HepG2 (cell line): ENCODE results near the gene TBC1D32. TPM values are rescaled to one million over a fixed set of nuclear protein-coding genes. Genes with fewer than 3 reads are reported as not detected.

Experiments
- ATAC-seq: fragments of 200-7000 bp; cut with Tn5 transposase; 3 replicates; pipeline ENCODE4 v1.9.1; 2020; ENCODE audit warnings: mild to moderate bottlenecking, moderate library complexity
- BruUV-seq: library from RNA; stranded (reverse); fragments of 400-500 nt; replicated peaks from 2 replicates; lab custom pipeline; 2021; lab: Mats Ljungman, UMichigan
- CTCF ChIA-PET: fragments of 300-600 bp; formaldehyde crosslinking; extraction: SDS; loops from one replicate; lab custom pipeline; 2021; ENCODE audit warnings: low total read pairs, inconsistent platforms, low intra/inter-chr PET ratio; lab: Yijun Ruan, JAX
- POLR2A ChIA-PET: fragments of 350-600 bp; sonication (Branson Sonifier 250); formaldehyde crosslinking; loops from one replicate; lab custom pipeline; 2020; ENCODE audit warnings: antibody characterized with exemption, inconsistent platforms; lab: Yijun Ruan, JAX
- DNase-seq: peaks from one replicate; pipeline ENCODE4 v3.0.0-alpha.2; 2015; ENCODE audit warnings: low spot score
- FAIRE-seq: peaks from 3 replicates; lab custom pipeline; 2011; peaks lifted over from hg19 to GRCh38; lab: Jason Lieb, UNC
- H2AFZ ChIP-seq: one replicate; pipeline ENCODE4 v1.6.1; 2011; ENCODE audit warnings: low read length, inconsistent platforms
- H3K27ac ChIP-seq: fragments of 300-600 bp; 3 replicates; pipeline ENCODE4 v1.8.0; 2011; ENCODE audit warnings: mixed run types, mild to moderate bottlenecking, mixed read lengths, low read length, inconsistent platforms; ENCODE audit not compliant: insufficient read depth; ENCODE audit errors: extremely low read length
- H3K27me3 ChIP-seq, 2 experiments: fragments of 200-600 bp in 1 of 2; 2 replicates in 1 of 2; 3 replicates in 1 of 2; pipeline versions ENCODE4 v1.6.0 to v1.8.0; 2011; ENCODE audit warnings: low read length in 2 of 2, mild to moderate bottlenecking in 2 of 2, moderate library complexity in 2 of 2, inconsistent platforms in 1 of 2; ENCODE audit not compliant: insufficient read depth in 2 of 2, control insufficient read depth in 1 of 2
- H3K36me3 ChIP-seq, 2 experiments: fragments of 200-600 bp in 1 of 2; replicated peaks in 1 of 2; 2 replicates in 1 of 2; 3 replicates in 1 of 2; pipeline versions ENCODE4 v1.5.1 to v1.8.0; 2011; ENCODE audit warnings: low read length in 2 of 2, inconsistent platforms in 1 of 2; ENCODE audit not compliant: insufficient read depth in 2 of 2, control insufficient read depth in 1 of 2
- H3K4me1 ChIP-seq: 2 replicates; pipeline ENCODE4 v1.5.1; 2012; ENCODE audit warnings: low read length, inconsistent platforms; ENCODE audit not compliant: insufficient read depth
- H3K4me2 ChIP-seq: 2 replicates; pipeline ENCODE4 v1.6.0; 2011; ENCODE audit warnings: low read depth, low read length, inconsistent platforms
- H3K4me3 ChIP-seq, 3 experiments: fragments of 200-600 bp in 1 of 3; sonication (generic), shearing (Covaris generic) in 1 of 3; replicated peaks in 1 of 3; 2 replicates each; pipeline ENCODE4 v1.5.1; 2011 to 2016; ENCODE audit warnings: low read length in 3 of 3, inconsistent platforms in 2 of 3, low read depth in 2 of 3, mild to moderate bottlenecking in 2 of 3, control low read depth in 1 of 3, mixed read lengths in 1 of 3; ENCODE audit not compliant: insufficient read depth in 1 of 3
- H3K79me2 ChIP-seq: one replicate; pipeline ENCODE4 v1.6.1; 2011; ENCODE audit warnings: low read length, inconsistent platforms; ENCODE audit not compliant: insufficient read depth
- H3K9ac ChIP-seq: 2 replicates; pipeline ENCODE4 v1.6.0; 2011; ENCODE audit warnings: mild to moderate bottlenecking, low read depth, low read length, inconsistent platforms; ENCODE audit not compliant: insufficient read depth
- H3K9me3 ChIP-seq: 2 replicates; pipeline ENCODE4 v1.5.1; 2012; ENCODE audit warnings: mild to moderate bottlenecking, low read length
- H4K20me1 ChIP-seq: 2 replicates; pipeline ENCODE4 v1.6.0; 2011; ENCODE audit warnings: inconsistent platforms, mild to moderate bottlenecking, low read length, moderate library complexity; ENCODE audit not compliant: insufficient read depth
- ATF7 ChIP-seq, 2 experiments: fragments of 450-650 bp in 1 of 2; sonication (generic) in 1 of 2; formaldehyde crosslinking in 1 of 2; IDR thresholded peaks; 2 replicates each; pipeline versions ENCODE4 v1.4.0 to v1.6.1; 2016 to 2020; ENCODE audit warnings: antibody characterized with exemption in 1 of 2, mild to moderate bottlenecking in 1 of 2, missing genetic modification reagents in 1 of 2
- EP300 ChIP-seq, 3 experiments: sonication (generic) in 1 of 3; formaldehyde crosslinking in 1 of 3; IDR thresholded peaks; 2 replicates each; pipeline versions ENCODE4 v1.5.1 to v1.6.1; 2011 to 2020; ENCODE audit warnings: low read depth in 2 of 3, low read length in 2 of 3, borderline replicate concordance in 1 of 3, improper control_type of control experiment in 1 of 3, mild to moderate bottlenecking in 1 of 3, missing genetic modification reagents in 1 of 3, moderate library complexity in 1 of 3
- FOXA1 ChIP-seq, 2 experiments: fragments of 450-650 bp in 1 of 2; sonication (generic) in 1 of 2; formaldehyde crosslinking in 1 of 2; IDR thresholded peaks; 2 replicates each; pipeline versions ENCODE4 v1.4.0 to v1.6.1; 2016 to 2020; ENCODE audit warnings: missing genetic modification reagents in 1 of 2
- FOXO1 ChIP-seq: sonication (generic); formaldehyde crosslinking; IDR thresholded peaks from 2 replicates; pipeline ENCODE4 v1.4.0; 2020; ENCODE audit warnings: missing genetic modification reagents
- ISX ChIP-seq: sonication (generic); formaldehyde crosslinking; conservative IDR thresholded peaks from 2 replicates; pipeline ENCODE4 v1.5.0; 2020; ENCODE audit warnings: missing genetic modification reagents
- MED13 ChIP-seq: sonication (generic); formaldehyde crosslinking; IDR thresholded peaks from 2 replicates; pipeline ENCODE4 v1.5.0; 2020; ENCODE audit warnings: missing genetic modification reagents
- NONO ChIP-seq, 2 experiments: fragments of 450-650 bp in 1 of 2; sonication (generic) in 1 of 2; formaldehyde crosslinking in 1 of 2; IDR thresholded peaks in 1 of 2; conservative IDR thresholded peaks in 1 of 2; 2 replicates each; pipeline versions ENCODE4 v1.6.1 to v1.8.0; 2017 to 2022; ENCODE audit warnings: mild to moderate bottlenecking in 1 of 2, missing genetic modification reagents in 1 of 2, moderate library complexity in 1 of 2
- PCBP2 ChIP-seq: fragments of 200-400 bp; formaldehyde crosslinking; optimal IDR thresholded peaks from 2 replicates; pipeline ENCODE3; 2018; ENCODE audit warnings: low read length, low read depth; ENCODE audit not compliant: poor library complexity, severe bottlenecking
- PPARG ChIP-seq: conservative IDR thresholded peaks from 2 replicates; pipeline ENCODE4 v1.6.1; 2016; ENCODE audit warnings: missing biosample characterization, missing genetic modification reagents
- RFXAP ChIP-seq: sonication (generic); formaldehyde crosslinking; IDR thresholded peaks from 2 replicates; pipeline ENCODE4 v1.4.0; 2020; ENCODE audit warnings: missing genetic modification reagents, borderline replicate concordance
- SIN3B ChIP-seq: fragments of 150-350 bp; IDR thresholded peaks from 2 replicates; pipeline ENCODE4 v1.6.1; 2014; ENCODE audit warnings: low read length
- SP1 ChIP-seq, 2 experiments: fragments of 450-650 bp in 1 of 2; sonication (generic) in 1 of 2; formaldehyde crosslinking in 1 of 2; IDR thresholded peaks; 2 replicates each; pipeline versions ENCODE4 v1.4.0 to v1.6.1; 2016 to 2020; ENCODE audit warnings: missing genetic modification reagents in 1 of 2
- ZMYM3 ChIP-seq: sonication (generic); formaldehyde crosslinking; IDR thresholded peaks from 2 replicates; pipeline ENCODE4 v1.5.1; 2020; ENCODE audit warnings: mild to moderate bottlenecking, missing genetic modification reagents
- ZNF350 ChIP-seq: sonication (generic); formaldehyde crosslinking; IDR thresholded peaks from 2 replicates; pipeline ENCODE4 v1.4.0; 2020; ENCODE audit warnings: mild to moderate bottlenecking, low read depth, missing genetic modification reagents, borderline replicate concordance
- WGBS: methylation state at CpG from one replicate; pipeline ENCODE4 v1.1.6; 2017; ENCODE audit warnings: low lambda C conversion rate; 5-methylcytosine and 5-hydroxymethylcytosine counted together
- in situ Hi-C: cut with HindIII; loops from 2 replicates; pipeline ENCODE4 v1.10.0; 2017; ENCODE audit warnings: low pct_unique_long_range_greater_than_20kb; ENCODE audit not compliant: extremely low pct_ligation_motif_present
- intact Hi-C: fragments of 100-400 bp; cut with micrococcal nuclease; formaldehyde crosslinking; loops from one replicate; pipeline ENCODE4 v1.10.0; 2022; ENCODE audit not compliant: unreplicated experiment
- polyA plus RNA-seq, 8 experiments: library from polyadenylated mRNA; depleted of rRNA in 3 of 8; stranded (reverse) in 7 of 8; unstranded in 1 of 8; fragments of >200 nt; fragmentation: Illumina TruSeq in 4 of 8; extraction: Trizol in 4 of 8; gene quantifications; 2 replicates each; pipeline versions ENCODE4 v1.2.1 to v1.2.3, GENCODE V29; 2011 to 2016; ENCODE audit warnings: low read depth in 4 of 8, missing spikeins in 1 of 8, mixed read lengths in 1 of 8; ENCODE audit not compliant: insufficient read depth in 1 of 8
- total RNA-seq, 5 experiments: library from RNA; depleted of rRNA; stranded (reverse); fragments of >200 nt; fragmentation: Illumina TruSeq; extraction: Trizol; gene quantifications; 2 replicates each; pipeline ENCODE4 v1.2.3, GENCODE V29; 2016; ENCODE audit warnings: low read depth in 1 of 5
- TF ChIP-seq, protein P1 (sequence below): sonication (generic); formaldehyde crosslinking; conservative IDR thresholded peaks from 2 replicates; pipeline ENCODE4 v1.4.0; 2020; ENCODE audit warnings: mild to moderate bottlenecking, missing genetic modification reagents, moderate library complexity
- TF ChIP-seq, protein P2 (sequence below): sonication (generic); formaldehyde crosslinking; IDR thresholded peaks from 2 replicates; pipeline ENCODE4 v1.8.0; 2022; ENCODE audit warnings: mild to moderate bottlenecking, missing genetic modification reagents, borderline replicate concordance

Gene TBC1D32
- total and polyA plus RNA-seq, 2 of the 13 experiments (the other 11 are each of a cell fraction or from before 2014, with no cell fraction given): 2.0 to 4.8 TPM

DNA sequence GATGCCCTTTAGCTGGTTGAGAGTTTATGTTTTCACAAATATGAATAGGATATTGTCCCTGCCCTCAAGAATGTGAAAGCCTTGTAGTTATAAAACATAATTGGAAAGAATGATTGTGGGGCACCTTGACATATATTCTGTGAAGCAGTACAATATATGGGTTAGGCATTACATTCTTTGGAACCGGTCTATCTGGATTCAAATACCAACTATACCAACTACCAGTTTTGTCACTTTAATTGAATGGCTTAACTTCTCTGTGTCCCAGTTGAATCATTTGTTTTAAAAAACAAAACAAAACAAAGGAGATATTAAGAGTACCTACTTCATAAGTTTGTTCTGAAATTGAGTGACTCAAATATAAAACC is 146.5 kb downstream of the TBC1D32 start (continued):
- no peak for TF ChIP-seq MED13 (CRISPR knock-in tag)

DNA sequence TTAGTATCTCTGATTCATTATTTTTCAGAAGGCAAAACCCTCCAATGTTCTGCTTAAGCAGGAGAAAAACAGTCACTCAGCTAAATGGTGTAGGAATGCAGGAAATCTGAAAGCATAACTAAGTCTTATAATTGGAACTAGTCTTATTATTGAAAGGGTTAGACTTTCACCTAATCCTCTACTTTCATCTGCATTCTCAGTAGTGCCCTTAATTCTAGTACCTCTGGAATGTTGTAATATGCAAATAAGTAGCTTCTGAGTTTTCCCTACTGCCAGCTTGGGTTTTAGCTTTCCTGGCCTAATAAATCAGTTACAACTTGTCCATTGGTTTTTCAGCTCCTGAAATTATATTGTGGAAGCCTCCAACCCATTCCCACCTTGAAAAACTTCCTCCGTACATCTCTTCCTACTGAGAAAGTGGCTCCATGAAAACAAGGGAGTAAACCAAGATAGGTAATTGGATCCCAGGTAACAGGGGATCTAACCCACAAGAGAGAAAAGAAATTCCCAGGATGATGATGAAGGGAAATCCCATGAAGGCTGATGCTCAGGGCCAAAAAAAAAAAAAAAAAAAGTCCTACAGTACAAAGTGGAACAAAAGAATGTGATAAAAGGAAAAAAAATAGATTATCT is 147.0 kb downstream of the TBC1D32 start:
- ChIA-PET POLR2A (no interaction called here), CTCF (no interaction called here)
- DNase-seq (no peak), ATAC-seq (no peak), FAIRE-seq (no peak)
- Histone ChIP-seq H3K27ac (no peak overlapping the region), H3K4me2 (no peak overlapping the region), H3K9me3 (no peaks in the 10 kb centered on the region), H2AFZ (no peak overlapping the region), H3K4me1 (no peaks in the 10 kb centered on the region), H3K36me3 (no peaks in the 10 kb centered on the region), H3K27me3 (no peaks in the 10 kb centered on the region), H3K4me3 (no peak overlapping the region), H3K79me2 (no peaks in the 10 kb centered on the region), H3K9ac (no peak overlapping the region), H4K20me1 (no peaks in the 10 kb centered on the region)
- intact Hi-C loops: no loop called here
- no TSS peak for BruUV-seq
- WGBS: 44% methylated on average over 1 of the region's 1 CpG
- TF ChIP-seq, protein P1, sequence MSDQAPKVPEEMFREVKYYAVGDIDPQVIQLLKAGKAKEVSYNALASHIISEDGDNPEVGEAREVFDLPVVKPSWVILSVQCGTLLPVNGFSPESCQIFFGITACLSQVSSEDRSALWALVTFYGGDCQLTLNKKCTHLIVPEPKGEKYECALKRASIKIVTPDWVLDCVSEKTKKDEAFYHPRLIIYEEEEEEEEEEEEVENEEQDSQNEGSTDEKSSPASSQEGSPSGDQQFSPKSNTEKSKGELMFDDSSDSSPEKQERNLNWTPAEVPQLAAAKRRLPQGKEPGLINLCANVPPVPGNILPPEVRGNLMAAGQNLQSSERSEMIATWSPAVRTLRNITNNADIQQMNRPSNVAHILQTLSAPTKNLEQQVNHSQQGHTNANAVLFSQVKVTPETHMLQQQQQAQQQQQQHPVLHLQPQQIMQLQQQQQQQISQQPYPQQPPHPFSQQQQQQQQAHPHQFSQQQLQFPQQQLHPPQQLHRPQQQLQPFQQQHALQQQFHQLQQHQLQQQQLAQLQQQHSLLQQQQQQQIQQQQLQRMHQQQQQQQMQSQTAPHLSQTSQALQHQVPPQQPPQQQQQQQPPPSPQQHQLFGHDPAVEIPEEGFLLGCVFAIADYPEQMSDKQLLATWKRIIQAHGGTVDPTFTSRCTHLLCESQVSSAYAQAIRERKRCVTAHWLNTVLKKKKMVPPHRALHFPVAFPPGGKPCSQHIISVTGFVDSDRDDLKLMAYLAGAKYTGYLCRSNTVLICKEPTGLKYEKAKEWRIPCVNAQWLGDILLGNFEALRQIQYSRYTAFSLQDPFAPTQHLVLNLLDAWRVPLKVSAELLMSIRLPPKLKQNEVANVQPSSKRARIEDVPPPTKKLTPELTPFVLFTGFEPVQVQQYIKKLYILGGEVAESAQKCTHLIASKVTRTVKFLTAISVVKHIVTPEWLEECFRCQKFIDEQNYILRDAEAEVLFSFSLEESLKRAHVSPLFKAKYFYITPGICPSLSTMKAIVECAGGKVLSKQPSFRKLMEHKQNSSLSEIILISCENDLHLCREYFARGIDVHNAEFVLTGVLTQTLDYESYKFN (CRISPR knock-in tag): no peak
- no peak for TF ChIP-seq NONO (IDR thresholded peaks at IDR 0.05)
- no peak for TF ChIP-seq NONO (CRISPR knock-in tag; conservative IDR thresholded peaks at IDR 0.05)
- TF ChIP-seq ISX: no peak
- no peak for TF ChIP-seq FOXO1 (CRISPR knock-in tag)
- no peak for TF ChIP-seq ZNF350
- TF ChIP-seq PCBP2: no peak
- no peak for TF ChIP-seq PPARG (CRISPR knock-in tag)
- no peak for TF ChIP-seq RFXAP (CRISPR knock-in tag)
- TF ChIP-seq ATF7 (IDR thresholded peaks at IDR 0.05): no peak
- TF ChIP-seq ATF7 (CRISPR knock-in tag; IDR thresholded peaks at IDR 0.05): no peak
- TF ChIP-seq, protein P2, sequence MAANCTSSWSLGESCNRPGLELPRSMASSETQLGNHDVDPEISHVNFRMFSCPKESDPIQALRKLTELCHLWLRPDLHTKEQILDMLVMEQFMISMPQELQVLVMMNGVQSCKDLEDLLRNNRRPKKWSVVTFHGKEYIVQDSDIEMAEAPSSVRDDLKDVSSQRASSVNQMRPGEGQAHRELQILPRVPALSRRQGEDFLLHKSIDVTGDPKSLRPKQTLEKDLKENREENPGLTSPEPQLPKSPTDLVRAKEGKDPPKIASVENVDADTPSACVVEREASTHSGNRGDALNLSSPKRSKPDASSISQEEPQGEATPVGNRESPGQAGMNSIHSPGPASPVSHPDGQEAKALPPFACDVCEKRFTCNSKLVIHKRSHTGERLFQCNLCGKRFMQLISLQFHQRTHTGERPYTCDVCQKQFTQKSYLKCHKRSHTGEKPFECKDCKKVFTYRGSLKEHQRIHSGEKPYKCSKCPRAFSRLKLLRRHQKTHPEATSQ (CRISPR knock-in tag): no peak
- TF ChIP-seq ZMYM3 (CRISPR knock-in tag): no peak
- TF ChIP-seq SIN3B: no peak
- no peak for TF ChIP-seq SP1 (IDR thresholded peaks at IDR 0.05)
- TF ChIP-seq SP1 (CRISPR knock-in tag; IDR thresholded peaks at IDR 0.05): no peak
- TF ChIP-seq EP300 (IDR thresholded peaks at IDR 0.05; ENCODE audit: low read depth in 2 of 2, low read length in 2 of 2): no peak
- no peak for TF ChIP-seq EP300 (CRISPR knock-in tag; IDR thresholded peaks at IDR 0.05; ENCODE audit: borderline replicate concordance)
- TF ChIP-seq FOXA1 (IDR thresholded peaks at IDR 0.05): no peak
- TF ChIP-seq FOXA1 (CRISPR knock-in tag; IDR thresholded peaks at IDR 0.05): no peak
- in situ Hi-C loops: no loop called here
